Transverse colon (tissue), 4 donors: ENCODE data around the gene PRDM5. TPM values are rescaled to one million over a fixed set of nuclear protein-coding genes. Genes with fewer than 3 reads are reported as not detected.

Experiments
- DNase-seq: peaks from one replicate; pipeline ENCODE4 v3.0.0-alpha.2; 2019
- H3K27ac ChIP-seq, 4 donors: fragments of 200-600 bp; sonication (generic); 2 replicates each; pipeline ENCODE4 v1.5.1; 2016 to 2018; ENCODE audit warnings: inconsistent platforms in 4 of 4
- H3K27me3 ChIP-seq: fragments of 200-600 bp; sonication (generic); 2 replicates; pipeline ENCODE4 v1.5.1; 2017; ENCODE audit warnings: inconsistent platforms
- H3K36me3 ChIP-seq, 4 donors: fragments of 200-600 bp; sonication (generic); 2 replicates each; pipeline ENCODE4 v1.5.1; 2017 to 2019; ENCODE audit warnings: inconsistent platforms in 4 of 4
- H3K4me1 ChIP-seq, 4 donors: fragments of 200-600 bp; sonication (generic); 2 replicates each; pipeline ENCODE4 v1.5.1; 2017 to 2020; ENCODE audit warnings: inconsistent platforms in 4 of 4
- H3K4me3 ChIP-seq, 4 donors: fragments of 200-600 bp; sonication (generic); 1 replicate in 1 of 4; 2 replicates in 3 of 4; pipeline versions ENCODE4 v1.5.1 to v1.6.1; 2017 to 2019; ENCODE audit warnings: inconsistent platforms in 4 of 4
- H3K9me3 ChIP-seq, 2 donors: fragments of 200-600 bp; sonication (generic); 2 replicates each; pipeline ENCODE4 v1.5.1; 2017 to 2019; ENCODE audit warnings: inconsistent platforms in 2 of 2
- CTCF ChIP-seq, 5 experiments: fragments of 200-600 bp in 3 of 5; fragments of 450-650 bp in 2 of 5; sonication (generic) in 3 of 5; IDR thresholded peaks; 1 replicate in 2 of 5; 2 replicates in 3 of 5; pipeline ENCODE4 v1.5.1; 2016 to 2017; ENCODE audit warnings: antibody characterized with exemption in 5 of 5, inconsistent platforms in 3 of 5, mild to moderate bottlenecking in 2 of 5, moderate library complexity in 1 of 5
- EP300 ChIP-seq: sonication (generic); formaldehyde crosslinking; IDR thresholded peaks from one replicate; pipeline ENCODE4 v1.6.1; 2017; ENCODE audit warnings: antibody characterized with exemption, low read depth
- POLR2A ChIP-seq: fragments of 450-650 bp; IDR thresholded peaks from one replicate; pipeline ENCODE4 v1.6.1; 2016; ENCODE audit warnings: antibody characterized with exemption, mild to moderate bottlenecking, moderate library complexity
- POLR2AphosphoS5 ChIP-seq, 3 donors: sonication (generic); formaldehyde crosslinking; IDR thresholded peaks; one replicate each; pipeline ENCODE4 v1.6.1; 2016; ENCODE audit warnings: antibody characterized with exemption in 3 of 3
- WGBS, 2 donors: methylation state at CpG; one replicate each; pipeline ENCODE4 v1.1.5; 2018; ENCODE audit warnings: low coverage in 1 of 2; 5-methylcytosine and 5-hydroxymethylcytosine counted together
- in situ Hi-C, 4 donors: fragments of 200-750 bp; cut with MboI; loops; one replicate each; pipeline versions ENCODE4 v1.15.0 to v1.15.1; 2017; ENCODE audit warnings: low sequenced_read_pairs in 3 of 4, low pct_ligation_motif_present in 1 of 4, low pct_unique_long_range_greater_than_20kb in 1 of 4
- intact Hi-C: fragments of 100-400 bp; cut with DNase I; formaldehyde crosslinking; loops from one replicate; pipeline ENCODE4 v1.15.1; 2023; ENCODE audit warnings: low total_unique reads
- total RNA-seq, 4 donors: library from RNA; depleted of rRNA; stranded (reverse); fragments of >200 nt; gene quantifications; one replicate each; pipeline ENCODE4 v1.1.0, GENCODE V29; 2016

Gene PRDM5
- total RNA-seq, 4 donors from 2014 or later, result 3.8 to 7.9 (median 6.9) TPM

GRCh38 chr4:120723105-120723504 is 199.4 kb downstream of the PRDM5 start:
- H3K4me1 ChIP-seq, result peaks cover 0 to 3% (median 0%) of the 10 kb centered on the region in 4 donors
- intact Hi-C loops, result no loop called here
- 75 to 79% methylated on average over 3 of the region's 3 CpGs for WGBS, 2 donors
- no peaks in the 10 kb centered on the region for H3K27me3 ChIP-seq
- in situ Hi-C loops, result loop anchor here in 2 of 4 donors (25.0 kb wide), 1 partner anchor 364 kb away; no protein-coding TSS in a partner anchor
- no peaks in the 10 kb centered on the region for H3K9me3 ChIP-seq
- no peaks in the 10 kb centered on the region for H3K36me3 ChIP-seq
- H3K27ac ChIP-seq, result no peak overlapping the region
- DNase-seq, result no peak
- no peak for TF ChIP-seq EP300
- no peak for TF ChIP-seq POLR2A
- TF ChIP-seq CTCF (IDR thresholded peaks at IDR 0.05), result no peak
- TF ChIP-seq POLR2AphosphoS5 (IDR thresholded peaks at IDR 0.05), result no peak
- no peak overlapping the region for H3K4me3 ChIP-seq

GRCh38 chr4:120722655-120723054 is 199.9 kb downstream of the PRDM5 start:
- no peaks in the 10 kb centered on the region for H3K36me3 ChIP-seq
- WGBS, 2 donors, result 92% methylated on average over 7 of the region's 7 CpGs; no CpG with 5 or more reads in 1 of the 2 donors
- intact Hi-C loops, result no loop called here
- in situ Hi-C loops, result loop anchor here in 2 of 4 donors (25.0 kb wide), 1 partner anchor 365 kb away; no protein-coding TSS in a partner anchor
- H3K27me3 ChIP-seq, result no peaks in the 10 kb centered on the region
- no peak overlapping the region for H3K27ac ChIP-seq
- DNase-seq, result no peak
- peaks cover 0 to 3% (median 0%) of the 10 kb centered on the region in 4 donors for H3K4me1 ChIP-seq
- H3K9me3 ChIP-seq, result no peaks in the 10 kb centered on the region
- no peak overlapping the region for H3K4me3 ChIP-seq
- no peak for TF ChIP-seq POLR2AphosphoS5 (IDR thresholded peaks at IDR 0.05)
- TF ChIP-seq CTCF (IDR thresholded peaks at IDR 0.05), result no peak
- no peak for TF ChIP-seq POLR2A
- TF ChIP-seq EP300, result no peak

GRCh38 chr4:120720354-120720934 is 202.1 kb downstream of the PRDM5 start:
- no peak overlapping the region for H3K27ac ChIP-seq
- 58 to 71% methylated on average over 2 to 5 of the region's 5 CpGs for WGBS, 2 donors

More at GRCh38 chr4:120720354-120720934, 202.1 kb downstream of the PRDM5 start:
- intact Hi-C loops, result no loop called here
- Histone ChIP-seq H3K9me3 (no peaks in the 10 kb centered on the region), H3K36me3 (no peaks in the 10 kb centered on the region), H3K4me1 (peaks cover 0 to 3% (median 0%) of the 10 kb centered on the region in 4 donors), H3K27me3 (no peaks in the 10 kb centered on the region), H3K4me3 (no peak overlapping the region)
- TF ChIP-seq POLR2AphosphoS5 (IDR thresholded peaks at IDR 0.05), result no peak
- no peak for TF ChIP-seq CTCF (IDR thresholded peaks at IDR 0.05)
- TF ChIP-seq POLR2A, result no peak
- no peak for TF ChIP-seq EP300
- in situ Hi-C loops, result loop anchor here in 2 of 4 donors (25.0 kb wide), 1 partner anchor 367 kb away; no protein-coding TSS in a partner anchor
- DNase-seq, result no peak
